NCI-H526 treated with DMSO at 0.1 percent for 48 hours (cell line): ENCODE results near the gene MMP28.

Source experiments
- DNase-seq: peaks from one replicate; lab custom pipeline; 2025; lab: John Stamatoyannopoulos, UW

The MMP28 gene

DNA sequence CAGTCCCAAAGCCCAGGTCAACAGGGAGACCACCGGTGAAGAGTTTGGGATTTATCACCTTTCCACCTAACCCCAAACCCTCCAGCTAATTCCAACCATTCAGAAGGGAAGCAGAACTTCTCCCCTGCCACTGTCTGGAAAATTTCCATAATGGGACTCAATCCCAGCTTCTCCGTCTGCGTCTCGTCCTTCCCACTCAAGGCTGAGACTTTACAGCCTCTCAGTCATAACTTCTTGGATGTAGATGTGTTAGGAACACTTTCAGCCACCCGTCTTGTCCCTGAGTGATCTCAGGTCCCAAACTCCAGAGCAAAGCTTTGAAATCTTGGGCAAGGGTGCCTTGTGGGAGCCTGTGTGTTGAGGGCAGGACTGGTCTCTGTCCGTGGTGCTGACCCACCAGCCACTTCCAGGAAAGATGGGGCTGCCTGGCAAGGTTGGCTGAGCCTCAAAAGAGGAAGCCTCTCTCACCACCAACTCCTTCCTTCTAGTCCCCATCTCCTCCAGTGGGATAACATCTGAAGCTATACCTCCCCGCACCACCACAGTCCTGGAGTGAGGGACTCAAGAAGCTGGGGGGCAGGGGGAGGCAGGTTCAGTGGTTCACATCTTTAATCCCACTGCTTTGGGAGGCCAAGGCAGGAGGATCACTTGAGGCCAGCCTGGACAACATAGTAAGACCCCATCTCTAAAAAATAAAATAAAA, 51.7 kb downstream of the MMP28 start:
- no peak for DNase-seq

DNA sequence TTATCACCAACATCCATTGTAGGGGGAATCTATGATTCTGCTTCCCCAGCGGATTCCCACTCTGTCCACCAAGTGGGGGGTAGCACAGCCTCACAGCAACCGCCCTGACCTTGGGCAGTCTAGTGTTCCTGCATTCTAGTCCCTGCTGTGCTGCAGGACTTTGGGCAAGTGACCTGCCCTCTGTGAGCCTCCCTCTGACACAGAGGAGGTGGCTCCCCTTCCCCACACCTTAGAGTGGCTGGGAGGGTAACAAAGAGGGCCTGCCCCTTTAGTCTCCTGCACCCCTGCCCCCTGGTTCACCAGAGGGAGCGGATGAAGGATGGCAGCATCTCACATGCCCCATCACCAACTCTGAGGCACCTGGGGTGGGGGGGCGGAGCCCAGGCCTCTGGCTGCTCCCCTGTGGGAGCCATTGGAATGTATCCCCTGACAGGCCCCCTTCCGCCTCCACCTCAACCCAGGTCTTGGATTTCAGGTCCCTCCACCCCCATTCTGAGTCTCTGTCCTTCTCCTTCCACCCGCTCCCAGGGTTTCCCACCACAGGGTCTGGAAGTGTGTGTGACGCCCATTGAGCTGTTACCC, 52.5 kb downstream of the MMP28 start:
- DNase-seq: no peak

DNA sequence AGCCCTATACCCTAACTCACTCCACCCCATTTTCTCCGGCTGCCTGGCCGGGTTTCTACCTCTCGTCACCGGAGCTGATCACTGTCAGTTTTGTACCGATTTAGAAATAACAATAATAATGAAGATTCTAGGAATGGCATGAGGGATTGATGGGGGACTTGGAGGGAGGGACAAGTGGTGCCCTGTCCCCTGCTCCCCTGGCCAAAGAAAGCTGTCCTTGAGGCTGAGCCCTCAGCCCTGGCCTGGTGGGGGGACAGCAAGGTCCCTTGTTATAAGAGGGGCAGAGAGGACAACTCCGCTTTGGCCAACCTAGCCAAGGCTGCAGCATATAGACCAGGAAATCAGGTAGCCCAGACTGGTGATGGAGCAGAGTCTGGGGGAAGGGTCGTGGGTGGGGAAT, 52.9 kb downstream of the MMP28 start:
- DNase-seq: no peak

DNA sequence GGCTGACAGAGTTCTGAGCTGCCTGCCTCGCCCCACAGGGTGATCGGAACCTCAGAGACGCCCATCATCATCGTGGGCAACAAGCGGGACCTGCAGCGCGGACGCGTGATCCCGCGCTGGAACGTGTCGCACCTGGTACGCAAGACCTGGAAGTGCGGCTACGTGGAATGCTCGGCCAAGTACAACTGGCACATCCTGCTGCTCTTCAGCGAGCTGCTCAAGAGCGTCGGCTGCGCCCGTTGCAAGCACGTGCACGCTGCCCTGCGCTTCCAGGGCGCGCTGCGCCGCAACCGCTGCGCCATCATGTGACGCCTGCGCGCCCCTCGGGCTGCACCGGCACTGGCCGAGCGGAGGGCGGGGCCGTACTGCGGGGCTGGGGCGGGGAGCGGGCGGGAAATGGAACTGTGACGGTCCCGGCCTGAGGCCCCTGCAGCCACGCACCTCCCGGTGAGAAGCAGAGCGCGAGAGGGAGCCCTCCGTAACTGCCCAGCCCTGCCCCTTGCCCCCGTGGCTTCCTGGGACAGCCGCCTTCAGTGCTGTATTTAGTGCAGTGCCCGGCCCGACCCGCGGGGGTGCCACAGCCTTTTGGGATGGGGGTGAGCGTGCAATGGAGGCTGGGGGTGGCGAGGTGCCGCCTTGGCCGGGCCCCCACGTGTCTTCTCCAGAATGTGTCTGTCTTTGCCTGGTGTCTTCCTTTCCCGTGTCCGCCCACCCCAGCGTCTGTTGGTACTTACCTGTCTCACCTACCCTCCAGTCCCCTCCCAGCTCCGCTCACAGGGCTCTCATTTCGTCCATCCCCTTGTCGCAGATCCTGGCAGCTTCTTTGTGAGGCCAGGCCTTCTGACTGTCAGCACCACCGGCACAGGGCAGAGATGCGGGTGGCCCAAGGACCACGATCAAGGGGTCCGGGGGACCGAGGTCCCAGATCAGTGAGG, 54.2 kb downstream of the MMP28 start:
- peak; percentile 16 for DNase-seq

DNA sequence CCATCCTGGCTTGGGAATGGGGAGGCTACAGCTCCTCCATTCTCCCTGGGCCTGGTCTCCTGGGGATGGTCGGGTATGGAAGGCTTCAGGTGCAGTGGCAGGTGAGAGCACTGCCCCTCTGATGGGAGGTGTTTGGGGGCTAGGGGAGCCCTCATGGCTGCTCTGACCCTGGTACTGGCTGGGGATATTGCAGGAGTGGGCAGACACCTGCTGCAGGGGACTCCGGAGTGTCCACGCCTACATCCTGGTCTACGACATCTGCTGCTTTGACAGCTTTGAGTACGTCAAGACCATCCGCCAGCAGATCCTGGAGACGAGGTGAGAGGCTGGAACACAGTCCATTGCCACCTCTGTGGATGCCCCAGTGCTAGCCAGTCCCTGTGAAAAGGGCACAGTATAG, 55.2 kb downstream of the MMP28 start:
- no peak for DNase-seq

DNA sequence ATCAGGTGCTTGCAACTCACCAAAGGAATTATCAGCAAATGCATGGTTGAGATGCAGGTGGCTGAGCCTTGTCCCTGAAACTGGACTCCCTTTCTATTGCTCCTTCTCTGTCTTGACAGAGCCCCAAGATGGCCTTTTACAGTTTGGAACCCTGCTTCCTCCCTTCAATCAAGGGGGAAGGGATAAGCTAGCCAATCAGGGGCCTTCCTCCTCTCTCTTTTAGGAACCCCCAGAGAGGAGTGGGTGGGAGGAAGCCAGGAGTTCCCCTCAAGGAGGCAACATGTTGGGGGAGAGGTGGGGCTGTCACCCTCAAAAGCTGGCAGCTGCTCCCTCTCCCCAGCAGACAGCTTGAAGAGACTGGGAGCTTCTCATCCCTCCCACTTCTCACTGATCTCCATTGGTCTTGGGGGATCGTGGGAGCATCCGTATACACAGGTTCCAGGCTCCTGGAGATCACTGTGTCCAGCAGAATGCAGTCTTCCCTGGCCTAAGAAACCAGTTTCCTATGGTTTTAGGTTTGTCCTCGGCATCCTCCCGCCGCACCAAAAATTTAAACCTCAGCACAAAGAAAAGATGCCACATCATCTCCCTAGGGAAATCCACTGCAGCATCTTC, 56.8 kb downstream of the MMP28 start:
- no peak for DNase-seq

DNA sequence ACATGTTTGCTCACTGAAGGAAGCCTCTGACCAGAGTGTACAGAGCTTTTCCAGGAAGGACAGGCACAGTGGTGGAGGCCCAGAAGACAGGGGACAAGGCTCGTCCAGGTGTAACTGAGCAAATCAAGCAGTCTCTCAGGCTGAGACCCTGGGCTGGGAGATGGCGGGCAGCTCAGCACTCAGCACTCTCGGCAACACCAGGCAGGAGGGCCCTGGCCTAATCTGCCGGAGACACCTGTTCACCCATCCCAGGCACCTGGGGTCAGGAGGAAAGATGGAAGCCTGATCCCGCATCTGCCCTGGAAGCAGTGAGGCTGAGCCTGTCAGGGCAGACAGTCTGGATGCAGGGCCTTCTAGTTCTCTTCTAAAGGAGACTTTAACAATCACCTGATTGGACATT, 59.2 kb downstream of the MMP28 start:
- DNase-seq: no peak

DNA sequence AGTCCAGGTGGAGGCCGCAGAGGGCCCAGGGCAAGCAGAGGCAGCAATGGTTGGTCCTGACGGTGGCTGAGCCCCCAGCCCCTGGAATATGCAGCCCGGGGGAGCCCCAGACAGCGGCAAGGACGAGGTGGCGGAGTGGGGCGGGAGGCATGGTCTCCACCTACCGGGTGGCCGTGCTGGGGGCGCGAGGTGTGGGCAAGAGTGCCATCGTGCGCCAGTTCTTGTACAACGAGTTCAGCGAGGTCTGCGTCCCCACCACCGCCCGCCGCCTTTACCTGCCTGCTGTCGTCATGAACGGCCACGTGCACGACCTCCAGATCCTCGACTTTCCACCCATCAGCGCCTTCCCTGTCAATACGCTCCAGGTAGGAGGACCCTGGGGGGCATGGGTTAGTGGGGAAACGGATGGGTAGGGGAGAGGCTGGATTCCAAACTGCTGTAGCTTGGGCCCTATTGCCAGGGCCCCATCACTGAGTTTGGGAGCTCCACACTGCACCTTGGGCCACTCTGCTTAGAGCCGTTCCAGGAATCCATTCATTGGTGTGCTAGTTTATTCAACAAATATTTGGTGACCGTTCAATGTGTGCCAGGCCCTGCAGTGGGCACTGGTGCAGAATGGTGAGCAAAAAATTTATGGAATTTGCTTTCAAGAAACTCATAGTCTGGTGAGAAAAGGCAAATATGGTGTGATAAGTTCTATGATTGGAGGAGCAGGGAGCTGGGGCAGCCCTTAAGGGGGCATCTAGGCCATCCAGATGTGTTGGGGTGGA, 60.2 kb downstream of the MMP28 start:
- DNase-seq: no peak

DNA sequence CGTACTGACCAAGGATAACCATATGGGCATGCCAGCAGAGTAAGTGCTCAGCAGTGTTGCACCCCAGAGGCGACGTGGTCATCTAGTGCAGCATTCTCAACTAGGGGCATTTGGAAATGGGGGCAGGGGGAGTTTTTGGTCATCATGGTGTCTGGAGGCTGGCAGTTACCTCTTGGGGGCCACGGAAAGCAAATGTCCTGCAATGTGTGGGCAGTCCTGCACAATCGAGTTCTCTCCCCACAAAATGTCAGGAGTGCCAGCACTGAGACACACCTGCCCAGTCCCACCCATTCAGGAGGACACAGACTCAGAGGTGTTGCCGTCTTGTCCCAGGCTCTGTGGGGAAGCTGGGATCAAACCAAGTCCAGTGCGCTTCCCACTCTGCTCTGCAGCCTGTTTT, 61.0 kb downstream of the MMP28 start:
- no peak for DNase-seq

DNA sequence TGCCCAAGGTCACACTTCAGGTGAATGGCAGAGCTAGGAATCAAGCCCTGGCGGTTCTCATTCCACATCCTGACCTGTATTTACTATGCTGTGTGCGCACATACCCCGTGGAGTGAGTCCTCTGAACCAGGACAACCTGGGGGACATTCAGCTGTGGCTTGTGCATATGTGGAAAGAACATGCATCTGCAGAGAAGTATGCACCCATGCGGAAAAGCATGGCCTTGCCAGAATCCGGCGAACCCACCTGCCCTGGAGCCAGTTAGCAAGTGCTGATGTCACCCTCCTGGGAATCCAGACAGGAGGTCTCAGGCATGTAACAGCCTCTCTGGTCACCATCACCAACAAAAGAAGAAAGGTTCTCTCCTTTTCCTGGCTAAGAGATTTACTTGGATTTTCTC, 62.1 kb downstream of the MMP28 start:
- no peak for DNase-seq

DNA sequence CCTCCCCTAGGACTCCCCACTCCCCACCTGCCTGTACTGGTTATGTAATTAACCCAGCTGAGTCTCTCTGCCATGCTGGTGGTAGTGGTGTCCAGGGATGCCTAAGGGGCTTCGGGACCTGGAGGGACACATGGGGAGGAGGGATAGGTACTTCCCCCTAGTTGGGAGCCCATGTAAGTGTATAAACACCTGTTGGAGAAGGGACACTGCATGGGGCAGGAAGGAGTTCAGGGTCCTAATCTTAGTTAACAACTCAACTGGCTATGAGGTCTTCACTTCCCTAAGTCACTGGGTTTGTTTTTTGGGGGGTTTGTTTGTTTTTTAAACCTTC, 62.7 kb downstream of the MMP28 start:
- DNase-seq: no peak

DNA sequence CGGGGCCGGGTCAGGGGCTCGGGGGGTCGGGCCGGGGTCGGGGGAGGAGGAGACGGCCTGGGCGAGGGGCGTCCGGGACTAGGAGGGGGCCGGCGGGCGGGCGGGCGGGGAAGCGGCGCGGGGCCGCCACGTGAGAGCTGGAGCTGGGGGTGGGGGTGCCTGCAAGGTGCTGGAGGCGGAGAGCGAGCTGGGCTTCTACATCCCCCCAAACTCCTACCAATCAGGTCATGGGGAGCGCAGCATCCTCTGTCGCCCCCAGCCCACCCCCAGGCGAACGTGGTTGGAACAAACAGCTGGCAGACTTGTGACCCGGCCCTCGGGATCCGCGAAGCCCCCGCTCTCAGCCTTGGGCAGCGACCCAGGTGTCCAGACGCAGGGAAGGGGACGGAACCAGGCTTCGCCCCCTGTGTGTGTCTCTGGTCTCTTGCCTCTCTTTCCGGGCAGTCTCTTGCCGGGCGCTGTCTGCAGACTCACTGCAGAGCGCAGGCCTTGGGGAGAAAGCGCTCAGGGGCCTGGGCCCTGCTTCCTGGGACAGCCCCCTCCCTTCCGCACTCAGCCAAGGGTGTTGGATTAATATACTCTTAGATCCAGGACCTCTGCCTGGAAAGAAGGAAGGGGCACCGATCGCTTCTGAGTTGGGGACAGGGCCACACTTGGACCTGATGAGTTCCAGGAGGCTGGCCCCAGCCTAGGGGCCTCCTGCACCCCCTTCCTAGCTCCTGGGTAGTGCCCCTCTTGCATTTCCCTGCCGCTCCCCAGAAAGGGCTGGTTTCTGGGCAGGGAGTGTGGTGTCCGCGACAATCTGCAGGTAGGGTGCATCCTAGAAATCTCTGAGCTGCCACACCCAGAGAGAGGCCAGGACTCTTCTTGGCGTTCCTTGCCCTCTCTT, 63.3 kb downstream of the MMP28 start:
- DNase-seq: peak; percentile 8

DNA sequence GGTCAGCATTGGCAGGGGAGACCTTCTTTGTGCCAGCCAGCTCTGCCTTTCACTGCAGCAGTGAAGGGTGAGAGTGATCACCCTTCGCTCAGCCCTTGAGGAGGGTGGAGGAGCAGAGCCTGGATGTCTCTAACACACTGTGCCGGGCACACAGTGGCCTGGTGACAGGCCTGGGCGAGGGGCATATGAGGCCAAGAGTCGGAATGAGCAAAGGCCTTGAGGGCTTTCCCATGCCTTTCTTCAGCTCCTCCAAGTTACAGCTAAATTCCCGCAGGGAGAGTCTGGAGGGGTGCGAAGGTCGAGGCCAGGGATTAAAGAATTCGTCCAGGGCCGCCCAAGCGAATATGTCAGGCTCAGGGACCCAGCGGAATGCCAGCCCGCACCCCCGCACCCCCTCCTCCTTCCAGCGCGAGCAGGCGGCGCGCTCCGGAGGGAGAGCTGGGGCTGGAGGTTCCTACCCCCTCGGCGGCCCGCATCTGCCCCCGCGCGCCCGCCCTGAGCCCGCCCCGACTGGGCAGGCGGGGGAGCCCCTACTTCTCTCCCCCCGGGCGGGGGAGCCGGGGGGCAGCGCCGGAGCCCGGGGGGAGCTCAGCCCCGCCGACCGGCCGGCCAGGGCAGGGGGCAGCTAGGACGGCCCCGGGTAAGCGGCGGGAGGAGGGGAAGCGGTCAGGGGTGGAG, 64.1 kb downstream of the MMP28 start, which contains the start of gene RASL10B:
RASL10B (plus strand) TSS at position 401 of the 678 bp plus-strand sequence. CDS start 3,546 bp downstream, outside the sequence.
- DNase-seq: peak; percentile 11

DNA sequence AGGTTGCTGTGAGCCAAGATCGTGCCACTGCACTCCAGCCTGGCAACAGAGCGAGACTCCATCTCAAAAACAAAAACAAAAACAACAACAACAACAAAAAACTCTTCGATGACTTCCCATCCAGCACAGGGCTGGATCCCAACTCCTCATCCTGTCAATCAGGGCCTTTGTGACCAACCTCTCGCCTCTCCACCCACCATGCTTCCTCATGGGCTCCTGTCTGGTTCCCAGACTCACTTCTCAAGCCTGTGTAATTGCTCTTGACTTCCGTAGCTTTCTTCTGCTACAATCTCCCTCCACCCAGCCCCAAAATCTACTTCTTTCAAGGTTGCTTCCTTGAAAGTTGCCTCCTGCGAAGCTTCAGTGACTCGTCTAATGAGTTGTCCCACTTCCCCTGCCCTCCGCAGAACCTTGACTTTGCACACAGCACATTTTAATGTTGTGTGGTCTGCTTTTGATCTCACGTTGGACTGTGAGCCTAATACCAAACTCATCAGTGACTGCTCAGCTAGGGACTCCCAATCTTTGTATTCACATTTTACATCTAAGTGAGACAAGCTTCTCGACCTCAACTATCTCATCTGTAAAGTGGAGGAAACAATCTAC, 64.9 kb downstream of the MMP28 start:
- no peak for DNase-seq

DNA sequence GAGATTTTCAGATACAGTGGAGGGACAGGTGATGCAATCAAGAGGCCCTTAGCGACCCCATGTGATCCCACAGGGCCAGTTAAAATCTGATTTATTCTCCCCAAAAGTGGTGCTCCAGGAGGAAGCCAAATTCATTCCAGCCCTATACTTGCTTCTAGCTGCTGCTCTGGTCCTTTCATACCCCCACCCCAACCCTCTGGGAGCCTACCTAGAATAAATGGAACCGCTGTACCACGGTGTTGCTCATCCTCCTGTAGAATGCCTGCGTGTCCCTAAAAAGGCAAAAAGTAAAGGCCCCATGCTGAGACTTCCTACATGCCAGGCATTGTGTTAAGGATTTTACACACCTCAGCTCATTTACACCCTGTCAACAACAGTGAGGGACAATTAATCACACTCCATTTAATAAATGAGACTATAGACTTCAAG, 66.0 kb downstream of the MMP28 start:
- no peak for DNase-seq

DNA sequence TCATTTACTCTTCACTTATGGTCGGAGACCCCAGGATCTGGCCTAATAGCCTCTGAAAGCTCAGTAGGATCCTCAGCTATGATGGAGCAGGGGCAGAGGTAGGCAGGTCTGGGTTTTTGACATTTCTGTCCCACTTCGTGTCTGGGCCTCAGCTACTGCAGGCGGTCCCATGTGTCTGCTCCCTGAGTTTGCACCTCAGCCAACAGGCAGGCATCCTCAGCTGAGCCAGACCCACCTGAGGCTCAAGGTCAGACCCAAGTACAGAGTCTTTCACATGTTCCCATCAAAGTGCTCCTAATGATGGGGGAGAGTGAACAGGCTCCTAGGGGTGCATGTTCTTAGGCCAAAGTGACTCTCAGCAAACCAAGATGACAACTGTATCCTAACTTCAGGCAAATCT, 66.9 kb downstream of the MMP28 start:
- DNase-seq: no peak

DNA sequence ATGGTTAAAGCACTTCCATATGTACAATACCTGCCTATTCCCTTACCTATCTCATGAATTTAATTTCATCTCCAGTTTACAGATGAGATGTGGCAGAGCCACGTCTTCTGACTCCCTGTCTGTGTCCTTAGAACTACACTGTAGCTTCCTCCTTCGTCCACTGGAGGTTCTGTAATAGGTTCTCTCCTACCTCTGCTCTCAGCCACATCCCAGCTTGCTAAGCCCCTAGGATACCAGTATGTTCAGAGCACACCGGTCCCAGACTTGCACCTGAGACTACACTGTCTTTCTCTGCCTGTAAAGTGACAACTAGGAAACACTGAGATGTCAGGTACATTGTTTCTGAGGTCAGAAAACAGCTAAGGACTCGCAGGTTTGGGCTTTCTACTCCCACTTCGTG, 67.8 kb downstream of the MMP28 start:
- no peak for DNase-seq

DNA sequence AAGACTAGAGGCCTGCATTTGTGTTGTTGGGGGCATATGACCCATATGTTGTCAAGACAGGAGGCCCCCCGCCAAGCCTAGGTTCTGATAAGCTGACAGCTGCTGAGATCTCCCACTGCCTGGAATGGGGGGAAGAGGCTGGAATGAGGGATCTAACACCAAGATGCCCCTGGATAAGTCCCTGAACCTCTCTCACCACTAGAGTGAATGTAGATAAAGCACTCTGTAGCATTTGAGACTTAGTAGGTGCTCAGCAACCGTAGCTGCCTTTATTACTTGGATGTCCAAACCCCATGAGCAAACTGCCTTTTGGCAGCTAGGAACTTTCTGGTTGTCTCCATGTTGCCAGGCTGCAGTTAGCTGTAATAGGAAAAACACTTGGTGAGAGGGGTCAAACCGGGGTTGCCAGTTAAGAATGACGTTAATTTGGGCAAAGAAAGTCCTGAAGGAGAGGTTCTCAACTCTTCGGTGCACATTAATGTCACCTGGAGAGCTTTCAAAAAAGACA, 68.4 kb downstream of the MMP28 start:
- no peak for DNase-seq

DNA sequence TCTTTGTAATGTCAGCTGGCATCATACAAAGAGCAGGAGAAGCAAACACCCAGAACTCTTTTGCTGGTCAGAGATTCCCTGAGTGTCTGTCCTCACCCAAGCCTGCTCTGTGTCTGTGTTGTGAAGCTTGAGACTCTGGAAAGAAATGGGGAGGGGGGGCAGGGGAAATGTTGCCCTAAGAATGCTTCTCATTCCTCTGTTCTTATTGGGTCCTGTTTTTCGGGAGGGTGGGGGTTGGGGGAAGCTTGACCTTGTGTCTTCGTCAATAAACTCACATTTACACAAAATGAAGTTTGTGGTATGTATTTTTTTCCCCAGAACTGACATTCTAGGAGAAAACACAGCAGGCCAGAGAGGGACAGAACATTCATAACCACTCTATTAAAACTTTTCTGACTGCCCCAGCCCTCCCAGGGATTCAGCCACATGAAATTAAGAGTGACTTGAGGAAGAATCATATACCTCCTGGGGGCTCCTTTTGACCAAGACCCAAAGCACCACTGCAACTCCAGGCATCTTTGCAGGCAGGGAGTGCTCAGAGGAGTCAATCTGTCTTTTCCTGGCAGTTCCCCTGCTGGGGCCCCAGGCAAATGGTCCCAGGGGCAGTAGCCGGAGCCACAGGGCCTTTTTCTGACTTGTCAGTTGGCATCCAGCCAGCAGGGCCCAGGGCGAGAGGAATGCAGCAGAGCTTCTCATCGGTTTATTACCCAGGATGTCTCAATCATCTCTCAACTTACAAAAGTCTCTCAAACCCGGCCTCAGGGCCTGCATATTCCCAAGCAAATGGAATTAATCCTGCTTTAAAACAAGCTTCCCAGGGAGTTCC, 69.1 kb downstream of the MMP28 start:
- no peak for DNase-seq
